Astrocyte (in vitro differentiated cells and primary cell): ENCODE results near the gene GM2A. TPM values are rescaled to one million over a fixed set of nuclear protein-coding genes. Genes with fewer than 3 reads are reported as not detected.
"Not testable (repeated sequence)": the region's sequence is repeated elsewhere in the genome, so short reads cannot be mapped to it uniquely, and the experiment has no call there.

Experiments used
- DNase-seq: peaks from one replicate; pipeline ENCODE4 v3.0.0-alpha.2; 2010; ENCODE audit warnings: low read depth
- FAIRE-seq: peaks from 2 replicates; lab custom pipeline; 2011; peaks lifted over from hg19 to GRCh38; lab: Jason Lieb, UNC
- H2AFZ ChIP-seq: 2 replicates; pipeline ENCODE4 v1.6.0; 2012; ENCODE audit warnings: low read depth, low read length, inconsistent platforms
- H3K27ac ChIP-seq: 2 replicates; pipeline ENCODE4 v1.5.1; 2011; ENCODE audit warnings: low read depth, low read length, inconsistent platforms
- H3K27me3 ChIP-seq: 2 replicates; pipeline ENCODE4 v1.6.0; 2011; ENCODE audit warnings: low read length, inconsistent platforms; ENCODE audit not compliant: insufficient read depth
- H3K36me3 ChIP-seq: 2 replicates; pipeline ENCODE4 v1.5.1; 2011; ENCODE audit warnings: low read length, inconsistent platforms; ENCODE audit not compliant: insufficient read depth
- H3K4me1 ChIP-seq: 2 replicates; pipeline ENCODE4 v1.5.1; 2011; ENCODE audit warnings: low read length, inconsistent platforms; ENCODE audit not compliant: insufficient read depth
- H3K4me2 ChIP-seq: 2 replicates; pipeline ENCODE4 v1.6.0; 2012; ENCODE audit warnings: low read length, inconsistent platforms
- H3K4me3 ChIP-seq: 2 replicates; pipeline ENCODE4 v1.5.1; 2011; ENCODE audit warnings: low read depth, mild to moderate bottlenecking, low read length, inconsistent platforms; ENCODE audit not compliant: insufficient read depth
- H3K79me2 ChIP-seq: 2 replicates; pipeline ENCODE4 v1.6.0; 2012; ENCODE audit warnings: mild to moderate bottlenecking, low read length, inconsistent platforms; ENCODE audit not compliant: insufficient read depth
- H3K9ac ChIP-seq: 2 replicates; pipeline ENCODE4 v1.6.0; 2012; ENCODE audit warnings: mild to moderate bottlenecking, low read length, inconsistent platforms
- H3K9me3 ChIP-seq: 2 replicates; pipeline ENCODE4 v1.5.1; 2012; ENCODE audit warnings: low read depth, mild to moderate bottlenecking, low read length, inconsistent platforms; ENCODE audit not compliant: insufficient read depth
- H4K20me1 ChIP-seq: 2 replicates; pipeline ENCODE4 v1.6.0; 2012; ENCODE audit warnings: low read length, inconsistent platforms; ENCODE audit not compliant: insufficient read depth
- H3K27ac Mint-ChIP-seq: one replicate; pipeline ENCODE4 v1.8.0; 2021; ENCODE audit warnings: mild to moderate bottlenecking, mixed read lengths; ENCODE audit not compliant: unreplicated experiment
- H3K27me3 Mint-ChIP-seq: one replicate; pipeline ENCODE4 v1.8.0; 2021; ENCODE audit warnings: low read depth, mixed read lengths; ENCODE audit not compliant: unreplicated experiment
- H3K36me3 Mint-ChIP-seq: one replicate; pipeline ENCODE4 v1.8.0; 2021; ENCODE audit warnings: low read depth, mixed read lengths; ENCODE audit not compliant: unreplicated experiment
- H3K4me1 Mint-ChIP-seq: one replicate; pipeline ENCODE4 v1.8.0; 2021; ENCODE audit warnings: low read depth, mixed read lengths; ENCODE audit not compliant: unreplicated experiment
- H3K4me3 Mint-ChIP-seq: one replicate; pipeline ENCODE4 v1.8.0; 2021; ENCODE audit warnings: mild to moderate bottlenecking, moderate library complexity, mixed read lengths; ENCODE audit not compliant: unreplicated experiment
- H3K9me3 Mint-ChIP-seq: one replicate; pipeline ENCODE4 v1.8.0; 2021; ENCODE audit warnings: mild to moderate bottlenecking, mixed read lengths; ENCODE audit not compliant: unreplicated experiment
- EZH2 ChIP-seq: IDR thresholded peaks from 2 replicates; pipeline ENCODE4 v1.6.1; 2012; ENCODE audit warnings: mild to moderate bottlenecking, low read length, inconsistent platforms; ENCODE audit not compliant: insufficient read depth
- total RNA-seq: library from RNA; stranded (reverse); gene quantifications from 2 replicates; pipeline ENCODE4 v1.2.1, GENCODE V29; 2021
- TF ChIP-seq, protein P1 (sequence below): IDR thresholded peaks from 2 replicates; pipeline ENCODE4 v1.5.1; 2011; ENCODE audit warnings: low read depth, mild to moderate bottlenecking, inconsistent platforms, low read length, moderate library complexity; ENCODE audit not compliant: insufficient read depth

The GM2A gene
- total RNA-seq, 1 donor from 2014 or later = 23.4 TPM

DNA sequence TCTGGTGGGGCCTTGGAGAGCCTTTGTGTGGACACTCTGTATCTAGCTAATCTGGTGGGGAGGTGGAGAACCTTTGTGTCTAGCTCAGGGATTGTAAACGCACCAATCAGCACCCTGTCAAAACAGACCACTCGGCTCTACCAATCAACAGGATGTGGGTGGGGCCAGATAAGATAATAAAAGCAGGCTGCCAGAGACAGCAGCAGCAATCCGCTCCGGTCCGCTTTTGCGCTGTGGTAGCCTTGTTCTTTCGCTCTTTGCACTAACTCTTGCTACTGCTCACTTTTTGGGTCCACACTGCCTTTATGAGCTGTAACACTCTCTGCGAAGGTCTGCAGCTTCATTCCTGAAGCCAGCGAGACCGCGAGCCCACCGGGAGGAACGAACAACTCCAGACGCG lies 56.8 kb downstream of the GM2A start:
- H4K20me1 ChIP-seq, H3K27ac Mint-ChIP-seq, H3K79me2 ChIP-seq, H3K4me3 Mint-ChIP-seq, H3K27me3 Mint-ChIP-seq, DNase-seq, H3K36me3 Mint-ChIP-seq, H3K4me2 ChIP-seq, H3K27ac ChIP-seq, H3K27me3 ChIP-seq, H3K9ac ChIP-seq, H3K36me3 ChIP-seq, FAIRE-seq, H3K9me3 ChIP-seq, H3K4me1 ChIP-seq, H3K4me3 ChIP-seq, H3K4me1 Mint-ChIP-seq, H2AFZ ChIP-seq: not testable (repeated sequence)
- H3K9me3 Mint-ChIP-seq = peaks cover 19% of the 10 kb centered on the region

DNA sequence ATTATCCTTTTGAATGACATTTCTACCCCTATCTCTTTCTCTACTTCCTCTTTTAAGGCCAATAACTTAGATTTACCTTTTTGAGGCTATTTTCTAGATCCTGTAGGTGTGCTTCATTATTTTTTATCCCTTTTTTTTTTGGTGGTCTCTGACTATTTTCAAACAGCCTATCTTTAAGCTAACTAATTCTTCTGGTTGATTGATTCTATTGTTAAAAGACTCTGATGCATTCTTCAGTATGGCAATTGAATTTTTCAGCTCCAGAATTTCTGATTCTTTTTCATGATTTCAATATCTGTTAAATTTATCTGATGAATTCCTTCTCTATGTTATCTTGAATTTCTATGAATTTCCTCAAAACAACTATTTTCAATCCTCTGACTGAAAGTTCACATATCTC lies 57.9 kb downstream of the GM2A start:
- no peak overlapping the region for H3K4me2 ChIP-seq
- H3K4me1 ChIP-seq = no peaks in the 10 kb centered on the region
- no peak overlapping the region for H3K9ac ChIP-seq
- no peak overlapping the region for H2AFZ ChIP-seq
- Mint-ChIP-seq H3K27ac (no peak overlapping the region), H3K9me3 (peaks cover 19% of the 10 kb centered on the region), H3K4me3 (no peak overlapping the region), H3K36me3 (no peaks in the 10 kb centered on the region), H3K27me3 (peaks cover 9% of the 10 kb centered on the region), H3K4me1 (no peaks in the 10 kb centered on the region)
- TF ChIP-seq EZH2 = no peak
- TF ChIP-seq, protein P1, sequence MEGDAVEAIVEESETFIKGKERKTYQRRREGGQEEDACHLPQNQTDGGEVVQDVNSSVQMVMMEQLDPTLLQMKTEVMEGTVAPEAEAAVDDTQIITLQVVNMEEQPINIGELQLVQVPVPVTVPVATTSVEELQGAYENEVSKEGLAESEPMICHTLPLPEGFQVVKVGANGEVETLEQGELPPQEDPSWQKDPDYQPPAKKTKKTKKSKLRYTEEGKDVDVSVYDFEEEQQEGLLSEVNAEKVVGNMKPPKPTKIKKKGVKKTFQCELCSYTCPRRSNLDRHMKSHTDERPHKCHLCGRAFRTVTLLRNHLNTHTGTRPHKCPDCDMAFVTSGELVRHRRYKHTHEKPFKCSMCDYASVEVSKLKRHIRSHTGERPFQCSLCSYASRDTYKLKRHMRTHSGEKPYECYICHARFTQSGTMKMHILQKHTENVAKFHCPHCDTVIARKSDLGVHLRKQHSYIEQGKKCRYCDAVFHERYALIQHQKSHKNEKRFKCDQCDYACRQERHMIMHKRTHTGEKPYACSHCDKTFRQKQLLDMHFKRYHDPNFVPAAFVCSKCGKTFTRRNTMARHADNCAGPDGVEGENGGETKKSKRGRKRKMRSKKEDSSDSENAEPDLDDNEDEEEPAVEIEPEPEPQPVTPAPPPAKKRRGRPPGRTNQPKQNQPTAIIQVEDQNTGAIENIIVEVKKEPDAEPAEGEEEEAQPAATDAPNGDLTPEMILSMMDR = no peak
- H3K27me3 ChIP-seq = no peaks in the 10 kb centered on the region
- no peak overlapping the region for H3K4me3 ChIP-seq
- FAIRE-seq (no peak), DNase-seq (no peak)
- no peaks in the 10 kb centered on the region for H3K79me2 ChIP-seq
- no peaks in the 10 kb centered on the region for H3K36me3 ChIP-seq
- H3K27ac ChIP-seq = no peak overlapping the region
- H4K20me1 ChIP-seq = no peaks in the 10 kb centered on the region
- no peaks in the 10 kb centered on the region for H3K9me3 ChIP-seq

DNA sequence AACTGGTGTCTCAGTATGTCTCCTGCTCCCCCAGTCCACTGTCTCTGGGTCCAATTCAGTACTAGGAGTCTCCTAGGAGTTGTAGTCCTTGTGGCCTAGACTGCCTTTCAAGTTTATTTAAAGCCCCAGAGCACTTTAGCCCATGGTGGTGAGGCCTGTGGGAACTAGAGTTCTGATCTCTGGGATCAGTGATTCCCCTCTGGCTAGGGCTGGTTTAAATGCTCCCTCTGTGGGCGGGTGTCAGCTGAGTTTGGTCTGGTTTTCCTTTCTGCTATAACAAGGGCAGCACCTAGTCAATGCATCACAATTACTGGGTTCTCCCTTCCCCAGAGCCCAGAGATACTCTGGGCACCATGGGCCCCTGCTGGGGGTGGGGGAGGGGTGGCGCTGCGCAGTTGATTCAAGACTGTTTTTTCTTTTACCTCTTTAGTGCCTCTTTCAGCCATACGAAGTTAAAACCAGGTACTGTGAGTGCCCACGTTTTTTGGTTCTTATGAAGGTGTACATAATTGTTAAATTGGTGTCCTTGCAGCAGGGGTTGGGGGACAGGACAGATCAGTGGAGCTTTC lies 59.9 kb downstream of the GM2A start:
- Histone ChIP-seq H3K79me2 (no peaks in the 10 kb centered on the region), H3K4me3 (no peak overlapping the region), H3K27ac (no peak overlapping the region), H4K20me1 (no peaks in the 10 kb centered on the region), H3K9me3 (no peaks in the 10 kb centered on the region), H2AFZ (no peak overlapping the region), H3K9ac (no peak overlapping the region), H3K4me1 (no peaks in the 10 kb centered on the region), H3K36me3 (no peaks in the 10 kb centered on the region), H3K27me3 (no peaks in the 10 kb centered on the region), H3K4me2 (no peak overlapping the region)
- Mint-ChIP-seq H3K4me3 (no peak overlapping the region), H3K9me3 (peaks cover 19% of the 10 kb centered on the region), H3K27ac (no peak overlapping the region), H3K4me1 (no peaks in the 10 kb centered on the region), H3K36me3 (no peaks in the 10 kb centered on the region), H3K27me3 (peaks cover 9% of the 10 kb centered on the region)
- DNase-seq (no peak), FAIRE-seq (no peak)
- TF ChIP-seq, protein P1 = no peak
- TF ChIP-seq EZH2 = no peak
